Spleen (tissue), 11 donors: ENCODE results near the gene EYA2. TPM values are rescaled to one million over a fixed set of nuclear protein-coding genes. Genes with fewer than 3 reads are reported as not detected.

Source experiments
- DNase-seq: peaks from one replicate; pipeline ENCODE4 v3.0.0-alpha.2; 2020
- H3K27ac ChIP-seq, 8 donors: fragments of 200-600 bp; sonication (generic) in 7 of 8; 1 replicate in 4 of 8; 2 replicates in 4 of 8; pipeline versions ENCODE4 v1.5.0 to v1.8.0; 2016 to 2021; ENCODE audit warnings: inconsistent platforms in 4 of 8, mild to moderate bottlenecking in 4 of 8, moderate library complexity in 1 of 8
- H3K27me3 ChIP-seq, 7 donors: fragments of 200-600 bp; sonication (generic) in 6 of 7; replicated peaks in 1 of 7; 1 replicate in 4 of 7; 2 replicates in 3 of 7; pipeline versions ENCODE4 v1.5.0 to v1.8.0; 2016 to 2021; ENCODE audit warnings: inconsistent platforms in 3 of 7, mild to moderate bottlenecking in 1 of 7
- H3K36me3 ChIP-seq, 6 donors: fragments of 200-600 bp; sonication (generic) in 5 of 6; 1 replicate in 4 of 6; 2 replicates in 2 of 6; pipeline versions ENCODE4 v1.5.0 to v1.8.0; 2016 to 2021; ENCODE audit warnings: inconsistent platforms in 2 of 6
- H3K4me1 ChIP-seq, 6 donors: fragments of 200-600 bp; sonication (generic) in 5 of 6; 1 replicate in 3 of 6; 2 replicates in 3 of 6; pipeline versions ENCODE4 v1.5.0 to v1.8.0; 2016 to 2021; ENCODE audit warnings: inconsistent platforms in 3 of 6
- H3K4me3 ChIP-seq, 8 donors: fragments of 200-600 bp; sonication (generic) in 7 of 8; 1 replicate in 4 of 8; 2 replicates in 4 of 8; pipeline versions ENCODE4 v1.5.0 to v1.8.0; 2016 to 2021; ENCODE audit warnings: inconsistent platforms in 4 of 8, mild to moderate bottlenecking in 4 of 8, moderate library complexity in 2 of 8
- H3K9me3 ChIP-seq, 8 donors: fragments of 200-600 bp; sonication (generic) in 7 of 8; 1 replicate in 4 of 8; 2 replicates in 4 of 8; pipeline versions ENCODE4 v1.5.0 to v1.8.0; 2016 to 2021; ENCODE audit warnings: inconsistent platforms in 4 of 8
- CTCF ChIP-seq, 11 experiments: fragments of 200-600 bp in 7 of 11; fragments of 450-650 bp in 4 of 11; sonication (generic) in 4 of 11; IDR thresholded peaks in 8 of 11; conservative IDR thresholded peaks in 3 of 11; 1 replicate in 7 of 11; 2 replicates in 4 of 11; pipeline versions ENCODE4 v1.4.0 to v1.8.0; 2016 to 2021; ENCODE audit warnings: antibody characterized with exemption in 11 of 11, inconsistent platforms in 4 of 11, mild to moderate bottlenecking in 1 of 11
- POLR2A ChIP-seq, 3 donors: fragments of 450-650 bp; IDR thresholded peaks; one replicate each; pipeline ENCODE4 v1.5.1; 2017; ENCODE audit warnings: antibody characterized with exemption in 3 of 3, mild to moderate bottlenecking in 1 of 3
- POLR2AphosphoS5 ChIP-seq, 3 donors: sonication (generic); formaldehyde crosslinking; IDR thresholded peaks; one replicate each; pipeline ENCODE4 v1.5.1; 2017; ENCODE audit warnings: antibody characterized with exemption in 3 of 3
- WGBS, 5 donors: extraction: QIAGEN DNeasy Blood & Tissue Kit in 3 of 5; methylation state at CpG; one replicate each; pipeline versions ENCODE4 v1.1.5 to v1.1.7; 2013 to 2018; 5-methylcytosine and 5-hydroxymethylcytosine counted together
- intact Hi-C: fragments of 100-400 bp; cut with DNase I; formaldehyde crosslinking; loops from one replicate; pipeline ENCODE4 v1.15.0; 2023; ENCODE audit warnings: low total_unique reads
- polyA plus RNA-seq, 3 donors: library from polyadenylated mRNA; stranded (reverse); fragments of 200-250 nt; gene quantifications; one replicate each; pipeline ENCODE4 v1.2.1, GENCODE V29; 2013
- total RNA-seq, 7 donors: library from RNA; depleted of rRNA in 3 of 7; stranded (reverse); fragments of >200 nt in 3 of 7; fragmentation: NEBNext Ultra II Directional in 4 of 7; extraction: Animal tissue kit (Norgen Biotek cat#: 25700) in 4 of 7; gene quantifications; one replicate each; pipeline versions ENCODE4 v1.1.0 to v1.2.1, GENCODE V29; 2016 to 2021
- donor health status: healthy with polysubstance abuse.
- donor health status: DM: no; HTN: no; CAD: no; lungs with moderate emphysema.
- donor health status: DM: no; HTN: no; CAD: no.
- donor health status: Bipolar disorder and iron deficiency.
- donor health status: healthy.
- donor health status: DM: no; HTN: no; CAD: no.
- donor health status: DM: yes; HTN: yes; CAD: no.

EYA2 gene
- total and polyA plus RNA-seq, 10 donors = 0.26 to 0.76 (median 0.51) TPM; not detected in 1

- Histone ChIP-seq H3K4me3 (no peak overlapping the region), H3K27me3 (peaks cover 0 to 36% (median 0%) of the 10 kb centered on the region in 7 donors), H3K9me3 (peaks cover 0 to 26% (median 13%) of the 10 kb centered on the region in 8 donors), H3K36me3 (no peaks in the 10 kb centered on the region), H3K4me1 (no peaks in the 10 kb centered on the region), H3K27ac (no peak overlapping the region)
- intact Hi-C loops = no loop called here
- TF ChIP-seq POLR2A (IDR thresholded peaks at IDR 0.05) (no peak), CTCF (IDR thresholded peaks at IDR 0.05 in 8 of 11, conservative IDR thresholded peaks at IDR 0.05 in 3 of 11) (no peak), POLR2AphosphoS5 (IDR thresholded peaks at IDR 0.05) (no peak)
- no peak for DNase-seq
- WGBS, 5 donors = 50 to 72% (median 72%) methylated on average over 3 to 5 of the region's 5 CpGs
These were observed 218.9 kb downstream of the EYA2 start for GRCh38 chr20:47113362-47114109.

GRCh38 chr20:47115694-47116093 is 221.1 kb downstream of the EYA2 start:
- no peak overlapping the region for H3K4me3 ChIP-seq
- peaks cover 0 to 52% (median 0%) of the 10 kb centered on the region in 7 donors for H3K27me3 ChIP-seq
- 74 to 89% (median 86%) methylated on average over 4 of the region's 4 CpGs for WGBS, 5 donors
- no peaks in the 10 kb centered on the region for H3K4me1 ChIP-seq
- peaks cover 0 to 13% (median 10%) of the 10 kb centered on the region in 8 donors for H3K9me3 ChIP-seq
- TF ChIP-seq POLR2A (IDR thresholded peaks at IDR 0.05) (no peak), CTCF (IDR thresholded peaks at IDR 0.05 in 8 of 11, conservative IDR thresholded peaks at IDR 0.05 in 3 of 11) (no peak), POLR2AphosphoS5 (IDR thresholded peaks at IDR 0.05) (no peak)
- intact Hi-C loops = no loop called here
- no peak for DNase-seq
- no peaks in the 10 kb centered on the region for H3K36me3 ChIP-seq
- no peak overlapping the region for H3K27ac ChIP-seq

- intact Hi-C loops = no loop called here
- Histone ChIP-seq H3K27ac (no peak overlapping the region), H3K36me3 (no peaks in the 10 kb centered on the region), H3K4me1 (no peaks in the 10 kb centered on the region), H3K27me3 (peaks cover 0 to 52% (median 0%) of the 10 kb centered on the region in 7 donors), H3K4me3 (no peak overlapping the region), H3K9me3 (no peaks in the 10 kb centered on the region)
- whole genome bisulfite sequencing, 5 donors = 84 to 87% (median 85%) methylated on average over 16 of the region's 16 CpGs
- TF ChIP-seq POLR2A (IDR thresholded peaks at IDR 0.05) (no peak), POLR2AphosphoS5 (IDR thresholded peaks at IDR 0.05) (no peak), CTCF (IDR thresholded peaks at IDR 0.05 in 8 of 11, conservative IDR thresholded peaks at IDR 0.05 in 3 of 11) (no peak)
- no peak for DNase-seq
These were observed 222.7 kb downstream of the EYA2 start for GRCh38 chr20:47117371-47117770.

- TF ChIP-seq POLR2AphosphoS5 (IDR thresholded peaks at IDR 0.05) = no peak
- no peak for TF ChIP-seq POLR2A (IDR thresholded peaks at IDR 0.05)
- TF ChIP-seq CTCF (IDR thresholded peaks at IDR 0.05 in 8 of 11, conservative IDR thresholded peaks at IDR 0.05 in 3 of 11) = no peak
- Histone ChIP-seq H3K4me1 (no peaks in the 10 kb centered on the region), H3K36me3 (no peaks in the 10 kb centered on the region), H3K9me3 (no peaks in the 10 kb centered on the region), H3K27ac (no peak overlapping the region), H3K4me3 (no peak overlapping the region), H3K27me3 (peaks cover 0 to 52% (median 0%) of the 10 kb centered on the region in 7 donors)
- intact Hi-C loops = no loop called here
- no peak for DNase-seq
- 36 to 45% (median 40%) methylated on average over 4 of the region's 4 CpGs for WGBS, 5 donors
These were observed 223.1 kb downstream of the EYA2 start for GRCh38 chr20:47117773-47118172.
